GM12874 (cell line): ENCODE results near the gene SMG7.

Experiments used
- TF ChIP-seq, protein P1 (sequence below): IDR thresholded peaks from 2 replicates; pipeline ENCODE4 v1.5.1; 2011; ENCODE audit warnings: low read depth, mild to moderate bottlenecking, control low read depth, low read length, moderate library complexity; ENCODE audit not compliant: insufficient read depth

Gene SMG7

DNA sequence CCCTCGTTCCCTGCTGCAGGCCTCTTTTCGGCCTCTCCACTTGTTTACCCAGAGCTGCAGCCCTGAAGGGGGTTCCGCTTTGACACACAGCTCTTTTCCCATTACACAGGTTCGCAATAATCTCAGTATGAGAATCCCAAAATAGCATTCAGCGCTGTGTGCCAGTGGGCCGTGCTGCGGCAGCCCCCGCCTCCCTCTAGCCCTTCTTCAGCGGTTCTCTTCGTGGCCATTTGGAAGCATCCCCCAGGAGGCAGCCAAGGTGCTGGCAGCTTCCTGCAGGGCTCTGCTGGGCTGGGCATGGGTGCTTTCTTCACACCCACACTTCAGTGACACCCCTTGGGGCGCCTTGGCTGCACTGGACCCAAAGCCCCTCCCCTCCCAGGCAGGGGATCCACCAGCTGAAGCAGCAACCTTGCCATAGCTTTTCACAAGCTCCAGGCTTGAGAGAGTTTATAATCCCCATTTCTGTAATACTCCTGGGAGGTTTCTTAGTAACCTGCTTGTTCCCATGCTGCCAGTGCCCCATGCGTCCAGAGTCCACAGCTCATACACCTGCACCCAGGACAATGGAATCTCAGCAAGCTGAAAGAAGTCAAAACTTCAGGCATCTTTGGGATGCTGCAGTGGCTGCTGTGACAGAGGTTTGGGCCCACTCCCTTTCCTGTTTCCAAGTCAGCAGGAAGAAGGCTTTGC, 109.9 kb downstream of the SMG7 start:
- TF ChIP-seq, protein P1, sequence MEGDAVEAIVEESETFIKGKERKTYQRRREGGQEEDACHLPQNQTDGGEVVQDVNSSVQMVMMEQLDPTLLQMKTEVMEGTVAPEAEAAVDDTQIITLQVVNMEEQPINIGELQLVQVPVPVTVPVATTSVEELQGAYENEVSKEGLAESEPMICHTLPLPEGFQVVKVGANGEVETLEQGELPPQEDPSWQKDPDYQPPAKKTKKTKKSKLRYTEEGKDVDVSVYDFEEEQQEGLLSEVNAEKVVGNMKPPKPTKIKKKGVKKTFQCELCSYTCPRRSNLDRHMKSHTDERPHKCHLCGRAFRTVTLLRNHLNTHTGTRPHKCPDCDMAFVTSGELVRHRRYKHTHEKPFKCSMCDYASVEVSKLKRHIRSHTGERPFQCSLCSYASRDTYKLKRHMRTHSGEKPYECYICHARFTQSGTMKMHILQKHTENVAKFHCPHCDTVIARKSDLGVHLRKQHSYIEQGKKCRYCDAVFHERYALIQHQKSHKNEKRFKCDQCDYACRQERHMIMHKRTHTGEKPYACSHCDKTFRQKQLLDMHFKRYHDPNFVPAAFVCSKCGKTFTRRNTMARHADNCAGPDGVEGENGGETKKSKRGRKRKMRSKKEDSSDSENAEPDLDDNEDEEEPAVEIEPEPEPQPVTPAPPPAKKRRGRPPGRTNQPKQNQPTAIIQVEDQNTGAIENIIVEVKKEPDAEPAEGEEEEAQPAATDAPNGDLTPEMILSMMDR, result no peak

DNA sequence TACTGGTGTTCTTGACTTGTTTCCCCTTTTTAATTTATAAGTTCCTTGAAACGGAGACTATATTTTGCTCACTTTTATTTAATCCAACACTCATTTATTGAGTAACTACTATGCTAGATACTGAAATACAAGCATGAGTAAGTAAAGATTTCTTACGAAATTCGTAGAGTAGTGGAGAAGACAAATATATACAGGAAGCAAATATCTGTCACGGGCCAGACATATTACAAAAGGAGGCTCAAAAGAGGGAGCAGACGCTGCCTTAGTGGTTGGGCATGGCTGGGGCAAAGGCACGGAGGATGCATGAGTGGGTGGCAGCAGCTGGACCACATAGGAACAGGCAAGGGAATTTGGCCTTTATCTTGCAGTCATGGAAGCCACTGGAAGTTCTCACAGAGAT, 111.2 kb downstream of the SMG7 start:
- TF ChIP-seq, protein P1, result no peak

DNA sequence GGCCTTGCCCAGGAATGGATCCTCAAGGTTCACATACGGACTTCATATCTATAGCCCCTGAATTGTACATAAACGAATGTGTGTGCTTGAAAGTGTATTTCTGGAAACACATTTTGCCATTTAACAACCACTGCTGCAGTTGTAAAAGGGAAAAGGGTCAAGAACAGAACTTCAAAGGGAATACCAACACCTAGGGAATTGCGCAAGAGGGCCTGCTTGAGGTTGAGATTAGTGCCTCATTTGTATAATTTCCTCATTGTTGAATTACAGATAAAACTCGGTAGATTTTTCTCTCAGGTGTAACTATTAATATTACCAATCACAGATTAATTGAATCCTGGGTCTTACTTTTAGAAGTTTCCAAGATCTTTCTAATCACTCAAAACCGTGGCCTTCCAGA, 111.8 kb downstream of the SMG7 start:
- TF ChIP-seq, protein P1, result no peak

DNA sequence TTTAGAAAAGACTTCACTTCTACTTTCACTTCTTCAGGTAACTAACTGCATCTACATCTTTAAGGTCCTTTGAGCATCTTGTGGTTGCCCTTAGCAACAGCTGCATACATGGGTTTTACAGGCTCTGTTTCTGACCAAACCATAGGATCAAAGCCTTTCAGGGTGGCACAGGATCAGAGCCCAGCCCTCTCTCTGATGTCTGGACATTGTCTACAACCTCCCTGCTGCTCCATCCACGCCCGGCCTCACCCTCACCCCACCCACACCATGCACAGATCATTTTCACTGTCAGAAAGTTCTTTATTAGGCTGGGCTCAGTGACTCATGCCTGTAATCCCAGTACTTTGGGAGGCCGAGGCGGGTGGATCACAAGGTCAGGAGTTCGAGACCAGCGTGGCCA, 112.7 kb downstream of the SMG7 start:
- TF ChIP-seq, protein P1, result no peak

DNA sequence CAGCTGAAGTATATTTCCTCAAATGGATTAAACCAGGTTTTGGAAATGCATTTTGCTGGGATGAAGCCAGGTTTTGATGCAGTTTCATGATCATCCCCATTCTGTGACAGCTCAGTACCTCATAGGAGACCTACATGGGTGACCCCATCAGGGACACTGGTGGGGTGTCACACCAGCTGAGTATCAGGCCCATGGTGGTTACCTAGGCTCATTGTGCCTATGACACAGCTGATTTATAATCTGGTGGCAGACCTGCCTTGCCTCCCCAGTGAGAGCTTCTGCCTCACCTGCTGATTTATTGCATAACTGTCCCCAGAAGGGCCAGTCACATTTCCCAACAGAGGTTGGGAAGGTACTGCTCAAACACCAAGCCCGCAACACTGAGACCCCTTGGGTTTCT, 114.2 kb downstream of the SMG7 start:
- TF ChIP-seq, protein P1, result no peak

DNA sequence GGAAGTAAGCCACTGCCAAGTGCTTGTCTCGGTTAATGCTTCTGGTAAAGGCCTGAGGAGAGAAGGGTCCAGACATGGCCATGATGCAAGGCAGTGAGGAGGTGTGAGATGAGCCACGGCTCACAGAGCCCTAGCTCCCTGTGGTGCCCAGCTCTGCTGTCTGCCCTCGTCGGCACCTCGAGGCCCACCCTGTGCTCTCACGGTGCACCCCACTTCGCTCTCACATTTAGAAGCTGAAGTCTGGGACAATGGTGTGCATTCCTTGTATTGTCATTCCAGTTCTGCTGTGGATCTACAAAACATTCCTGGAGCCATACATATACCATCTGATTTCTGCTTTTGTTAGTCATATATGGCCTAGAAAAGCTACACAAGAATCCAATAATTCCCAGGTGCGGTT, 114.6 kb downstream of the SMG7 start:
- TF ChIP-seq, protein P1, result no peak

DNA sequence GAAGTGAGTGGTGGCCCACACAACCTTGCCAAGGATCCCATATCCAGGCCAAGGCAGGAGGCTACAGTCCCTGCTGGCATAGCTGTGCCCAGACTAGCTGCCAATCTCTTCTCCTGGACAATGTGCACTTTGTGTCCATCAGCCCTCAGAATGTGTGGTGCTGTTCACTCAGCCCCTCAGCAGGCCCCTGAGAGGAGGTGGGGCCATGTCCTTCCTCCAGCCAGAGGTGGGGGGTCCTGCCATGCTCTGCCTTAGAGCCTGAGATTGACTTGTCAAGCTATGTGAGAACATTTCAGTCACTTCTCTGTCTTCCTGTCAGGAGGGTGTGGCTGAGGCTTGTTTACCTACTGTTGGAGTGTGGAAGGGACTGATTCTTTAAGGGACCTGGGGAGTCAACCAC, 116.5 kb downstream of the SMG7 start:
- TF ChIP-seq, protein P1, result no peak

DNA sequence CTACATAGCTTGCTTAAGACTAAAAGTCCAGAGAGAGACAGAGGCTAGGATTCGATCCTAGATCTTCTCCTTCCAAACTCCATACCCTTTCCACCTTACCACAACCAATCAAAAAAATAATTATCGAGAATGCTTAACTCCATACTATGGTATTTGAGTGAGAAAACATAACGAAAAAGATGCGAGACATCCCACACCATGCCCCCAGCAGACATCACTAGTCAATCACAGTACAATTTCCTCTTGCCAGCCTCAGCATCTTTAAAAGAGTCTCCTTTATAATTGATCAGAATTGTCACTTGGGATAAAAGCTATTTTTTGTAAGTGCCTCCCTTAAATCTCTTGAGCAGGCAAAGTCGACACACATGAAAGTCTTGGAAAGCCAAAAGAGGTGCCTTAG, 117.1 kb downstream of the SMG7 start:
- TF ChIP-seq, protein P1, result no peak
